ENCODE data around the gene INTS1.
A peak's percentile ranks its signal among the peaks of the same experiment; 100 is the strongest.

Gene INTS1

DNA sequence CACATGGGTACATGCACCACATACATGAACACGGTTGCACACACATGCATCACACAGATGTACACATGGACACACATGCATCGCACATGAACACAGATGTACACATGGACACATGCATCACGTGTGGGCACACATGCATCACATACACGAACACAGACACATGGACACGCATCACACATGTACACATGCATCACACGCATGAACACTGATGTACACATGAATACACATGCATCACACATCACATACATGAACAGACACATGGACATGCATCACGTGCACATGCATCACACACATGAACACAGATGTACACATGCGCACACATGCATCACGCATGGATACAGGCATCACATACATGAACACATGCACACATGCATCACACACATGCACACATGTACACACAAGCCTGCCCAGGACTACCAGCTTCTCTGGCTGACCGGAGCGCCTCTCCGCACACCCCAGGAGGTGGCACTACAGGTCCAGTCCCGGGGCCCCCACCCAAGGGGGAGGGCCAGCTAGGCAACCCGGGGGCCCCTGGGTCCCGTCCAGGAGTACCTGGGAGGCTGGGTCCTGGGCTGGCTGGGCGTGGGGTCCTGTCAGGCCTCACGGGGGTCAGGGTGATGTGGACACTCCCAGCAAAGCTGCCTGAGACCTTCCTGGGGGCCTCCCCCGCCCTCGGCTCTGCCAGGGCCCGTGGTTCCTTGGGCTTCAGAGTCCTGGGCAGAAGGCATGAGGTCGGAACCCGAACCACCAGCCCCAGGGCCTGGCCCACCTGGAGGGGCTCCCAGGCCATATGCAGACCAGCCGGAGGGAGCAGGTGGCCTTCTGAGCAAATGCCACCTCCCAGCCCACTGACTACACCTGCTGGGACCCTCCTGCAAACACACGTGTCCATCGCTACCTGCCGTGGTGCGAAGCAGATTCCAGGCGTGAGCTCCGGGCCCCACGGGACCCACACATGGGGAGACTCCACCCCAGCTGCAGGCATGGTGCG lies 64.5 kb downstream of the INTS1 start:
- H3K9me3 ChIP-seq (ENCODE audit: control insufficient read depth, low read length) = no peaks in the 10 kb centered on the region
- H2AFZ ChIP-seq = no peak overlapping the region
- H3K27ac ChIP-seq = no peak overlapping the region
- no peak overlapping the region for H3K4me2 ChIP-seq (ENCODE audit: low read length)
- H3K36me3 ChIP-seq (ENCODE audit: control insufficient read depth, insufficient read depth, low read length) = no peaks in the 10 kb centered on the region
- no peaks in the 10 kb centered on the region for H3K79me2 ChIP-seq
- TF ChIP-seq, protein P1, sequence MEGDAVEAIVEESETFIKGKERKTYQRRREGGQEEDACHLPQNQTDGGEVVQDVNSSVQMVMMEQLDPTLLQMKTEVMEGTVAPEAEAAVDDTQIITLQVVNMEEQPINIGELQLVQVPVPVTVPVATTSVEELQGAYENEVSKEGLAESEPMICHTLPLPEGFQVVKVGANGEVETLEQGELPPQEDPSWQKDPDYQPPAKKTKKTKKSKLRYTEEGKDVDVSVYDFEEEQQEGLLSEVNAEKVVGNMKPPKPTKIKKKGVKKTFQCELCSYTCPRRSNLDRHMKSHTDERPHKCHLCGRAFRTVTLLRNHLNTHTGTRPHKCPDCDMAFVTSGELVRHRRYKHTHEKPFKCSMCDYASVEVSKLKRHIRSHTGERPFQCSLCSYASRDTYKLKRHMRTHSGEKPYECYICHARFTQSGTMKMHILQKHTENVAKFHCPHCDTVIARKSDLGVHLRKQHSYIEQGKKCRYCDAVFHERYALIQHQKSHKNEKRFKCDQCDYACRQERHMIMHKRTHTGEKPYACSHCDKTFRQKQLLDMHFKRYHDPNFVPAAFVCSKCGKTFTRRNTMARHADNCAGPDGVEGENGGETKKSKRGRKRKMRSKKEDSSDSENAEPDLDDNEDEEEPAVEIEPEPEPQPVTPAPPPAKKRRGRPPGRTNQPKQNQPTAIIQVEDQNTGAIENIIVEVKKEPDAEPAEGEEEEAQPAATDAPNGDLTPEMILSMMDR (IDR thresholded peaks at IDR 0.05) = peak; percentile 14
- H3K4me1 ChIP-seq = no peaks in the 10 kb centered on the region
- H3K9ac ChIP-seq = no peak overlapping the region
- no peak overlapping the region for H3K4me3 ChIP-seq (ENCODE audit: low read depth, low read length)
- H3K27me3 ChIP-seq (ENCODE audit: control insufficient read depth, insufficient read depth, low read length) = no peaks in the 10 kb centered on the region

DNA sequence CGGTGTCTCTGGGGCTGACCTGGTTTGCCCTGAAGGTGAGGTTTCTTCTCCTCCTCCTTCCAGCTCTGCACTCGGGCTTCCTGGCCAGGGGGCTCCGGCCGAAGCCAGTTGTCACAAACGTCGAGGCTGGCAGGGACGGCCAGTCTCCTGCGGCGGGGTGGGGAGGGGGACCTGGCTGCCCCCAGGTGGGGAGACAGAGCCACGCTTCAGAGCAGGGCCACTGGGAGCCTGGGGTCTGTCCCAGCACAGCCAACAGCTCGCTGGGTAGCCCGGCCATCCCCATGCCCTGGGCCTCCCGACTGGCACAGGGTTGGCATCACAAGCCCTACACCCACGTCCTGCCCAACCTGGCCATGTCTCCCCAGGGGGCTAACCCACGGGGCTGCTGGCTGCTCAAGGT lies 65.4 kb downstream of the INTS1 start:
- no peaks in the 10 kb centered on the region for H3K4me1 ChIP-seq
- no peak overlapping the region for H2AFZ ChIP-seq
- H3K4me2 ChIP-seq (ENCODE audit: low read length) = no peak overlapping the region
- H3K4me3 ChIP-seq (ENCODE audit: low read depth, low read length) = no peak overlapping the region
- H3K36me3 ChIP-seq (ENCODE audit: control insufficient read depth, insufficient read depth, low read length) = no peaks in the 10 kb centered on the region
- no peaks in the 10 kb centered on the region for H3K27me3 ChIP-seq (ENCODE audit: control insufficient read depth, insufficient read depth, low read length)
- no peaks in the 10 kb centered on the region for H3K79me2 ChIP-seq
- TF ChIP-seq, protein P1 (IDR thresholded peaks at IDR 0.05) = no peak
- no peak overlapping the region for H3K9ac ChIP-seq
- H3K27ac ChIP-seq = no peak overlapping the region
- H3K9me3 ChIP-seq (ENCODE audit: control insufficient read depth, low read length) = no peaks in the 10 kb centered on the region

DNA sequence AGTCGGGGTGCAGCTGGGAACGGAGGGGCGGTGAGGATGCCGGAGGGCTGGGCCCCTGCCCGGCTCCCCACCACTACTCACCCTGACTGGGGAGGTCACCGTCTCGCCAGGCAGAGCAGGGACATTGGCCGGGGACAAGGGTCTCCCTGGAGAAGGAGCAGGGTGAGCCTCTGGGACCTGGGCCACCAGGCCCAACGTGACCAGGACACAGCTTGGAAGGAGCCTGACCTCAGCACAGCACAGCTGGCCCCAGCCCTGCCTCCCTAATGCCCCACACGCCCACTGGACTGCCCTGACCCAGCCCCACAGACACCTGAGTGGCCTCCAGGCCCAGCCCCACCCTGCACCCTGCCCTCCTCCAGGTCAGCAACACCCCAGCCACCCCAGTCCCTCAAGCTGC lies 66.0 kb downstream of the INTS1 start:
- no peaks in the 10 kb centered on the region for H3K36me3 ChIP-seq (ENCODE audit: control insufficient read depth, insufficient read depth, low read length)
- H3K4me3 ChIP-seq (ENCODE audit: low read depth, low read length) = no peak overlapping the region
- H3K9ac ChIP-seq = no peak overlapping the region
- no peak overlapping the region for H3K27ac ChIP-seq
- H3K27me3 ChIP-seq (ENCODE audit: control insufficient read depth, insufficient read depth, low read length) = no peaks in the 10 kb centered on the region
- no peaks in the 10 kb centered on the region for H3K4me1 ChIP-seq
- TF ChIP-seq, protein P1 (IDR thresholded peaks at IDR 0.05) = no peak
- H3K79me2 ChIP-seq = no peaks in the 10 kb centered on the region
- H3K9me3 ChIP-seq (ENCODE audit: control insufficient read depth, low read length) = no peaks in the 10 kb centered on the region
- H2AFZ ChIP-seq = no peak overlapping the region
- H3K4me2 ChIP-seq (ENCODE audit: low read length) = no peak overlapping the region

DNA sequence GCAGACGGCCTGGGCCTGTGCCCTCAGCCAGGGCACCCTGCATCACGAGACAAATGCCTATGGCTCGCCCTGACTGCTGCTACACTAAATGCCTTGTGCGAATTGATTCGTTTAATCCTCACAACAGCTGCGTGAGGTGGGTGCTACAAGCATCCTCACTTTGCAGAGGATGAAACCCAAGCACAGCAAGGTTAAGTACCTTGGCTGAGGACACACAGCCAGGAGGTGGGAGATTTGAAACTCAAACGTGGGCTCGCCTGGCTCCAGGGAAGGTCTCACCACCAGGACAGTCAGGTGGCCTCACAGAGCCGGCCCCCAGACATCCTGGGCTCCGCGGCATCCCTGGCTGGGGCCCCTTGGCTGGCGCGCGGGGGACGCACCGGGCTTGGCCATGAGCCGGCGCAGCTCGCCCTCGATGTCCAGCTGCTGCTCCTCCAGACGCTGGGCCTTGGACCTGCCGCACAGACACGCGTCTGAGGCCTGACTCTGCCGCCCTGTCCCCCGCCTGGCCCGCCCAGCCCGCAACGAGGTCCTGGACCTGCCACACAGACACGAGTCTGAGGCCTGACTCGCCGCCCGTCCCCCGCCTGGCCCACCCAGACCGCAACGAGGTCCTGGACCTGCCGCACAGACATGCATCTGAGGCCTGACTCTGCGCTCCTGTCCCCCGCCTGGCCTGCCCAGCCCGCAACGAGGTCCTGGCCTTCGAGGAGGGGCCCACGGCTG lies 66.9 kb downstream of the INTS1 start:
- Histone ChIP-seq H3K79me2 (no peaks in the 10 kb centered on the region), H3K27me3 (ENCODE audit: control insufficient read depth, insufficient read depth, low read length) (no peaks in the 10 kb centered on the region), H3K4me3 (ENCODE audit: low read depth, low read length) (no peak overlapping the region), H3K4me2 (ENCODE audit: low read length) (no peak overlapping the region), H3K36me3 (ENCODE audit: control insufficient read depth, insufficient read depth, low read length) (no peaks in the 10 kb centered on the region), H3K4me1 (no peaks in the 10 kb centered on the region), H3K27ac (no peak overlapping the region), H3K9ac (no peak overlapping the region), H2AFZ (no peak overlapping the region), H3K9me3 (ENCODE audit: control insufficient read depth, low read length) (no peaks in the 10 kb centered on the region)
- TF ChIP-seq, protein P1 (IDR thresholded peaks at IDR 0.05) = no peak

Measured in parathyroid adenoma (tissue), 2 donors.